Tongue (tissue), 2 donors: ENCODE results near the gene ACTL7B. TPM values are rescaled to one million over a fixed set of nuclear protein-coding genes. Genes with fewer than 3 reads are reported as not detected.

Experiments used
- small RNA-seq: library from RNA; depleted of rRNA; stranded (forward); fragments of <200 nt; gene quantifications from one replicate; pipeline ENCODE3, GENCODE V24; 2014; ENCODE audit warnings: low replicate concordance
- total RNA-seq: library from RNA; depleted of rRNA; stranded (reverse); fragments of >200 nt; gene quantifications from one replicate; pipeline ENCODE4 v1.2.3, GENCODE V29; 2014

The ACTL7B gene
- total RNA-seq, 1 donor from 2014 or later = not detected

Small RNA genes within 50 kb of the gene (small RNA-seq; reads per million reads assigned to genes)
- not detected for gene AL359692.1

Other genes starting within 250 kb of the ACTL7B start
- not detected for gene ACTL7A, start 6.3 kb upstream of the ACTL7B start, total RNA-seq
- gene ELP1, start 78.1 kb upstream of the ACTL7B start, total RNA-seq = 52.1 TPM
- gene ABITRAM, start 78.4 kb upstream of the ACTL7B start, total RNA-seq = 9.0 TPM
- gene CTNNAL1, start 157.5 kb upstream of the ACTL7B start, total RNA-seq = 51.2 TPM